Adrenal gland (tissue), 12 donors: ENCODE results near the gene MEX3A. TPM values are rescaled to one million over a fixed set of nuclear protein-coding genes. Genes with fewer than 3 reads are reported as not detected.
"Not testable (repeated sequence)": the region's sequence is repeated elsewhere in the genome, so short reads cannot be mapped to it uniquely, and the experiment has no call there.

Experiments used
- DNase-seq, 7 donors: peaks; one replicate each; pipeline ENCODE4 v3.0.0-alpha.2; 2019 to 2020
- H3K27ac ChIP-seq, 5 donors: fragments of 200-600 bp; sonication (generic) in 4 of 5; 1 replicate in 3 of 5; 2 replicates in 2 of 5; pipeline versions ENCODE4 v1.5.1 to v1.8.0; 2016 to 2020; ENCODE audit warnings: mild to moderate bottlenecking in 1 of 5
- H3K27me3 ChIP-seq: fragments of 200-600 bp; 2 replicates; pipeline ENCODE4 v1.8.0; 2021
- H3K36me3 ChIP-seq, 2 donors: fragments of 200-600 bp; replicated peaks in 1 of 2; 1 replicate in 1 of 2; 2 replicates in 1 of 2; pipeline versions ENCODE4 v1.5.1 to v1.8.0; 2018 to 2022
- H3K4me1 ChIP-seq, 2 donors: fragments of 200-600 bp; replicated peaks in 1 of 2; 1 replicate in 1 of 2; 2 replicates in 1 of 2; pipeline versions ENCODE4 v1.5.1 to v1.8.0; 2018 to 2021
- H3K4me3 ChIP-seq, 4 donors: fragments of 200-600 bp; sonication (generic) in 3 of 4; one replicate each; pipeline ENCODE4 v1.5.1; 2016 to 2018
- H3K9me3 ChIP-seq, 3 donors: fragments of 200-600 bp; sonication (generic) in 1 of 3; replicated peaks in 1 of 3; 1 replicate in 2 of 3; 2 replicates in 1 of 3; pipeline versions ENCODE4 v1.5.1 to v1.8.0; 2016 to 2021
- CTCF ChIP-seq, 6 experiments: fragments of 450-650 bp in 4 of 6; fragments of 200-600 bp in 2 of 6; sonication (generic) in 1 of 6; IDR thresholded peaks; 1 replicate in 5 of 6; 2 replicates in 1 of 6; pipeline versions ENCODE4 v1.5.1 to v1.8.0; 2016 to 2021; ENCODE audit warnings: antibody characterized with exemption in 6 of 6, mild to moderate bottlenecking in 2 of 6, moderate library complexity in 1 of 6
- POLR2A ChIP-seq, 2 donors: fragments of 450-650 bp; IDR thresholded peaks; one replicate each; pipeline ENCODE4 v1.6.1; 2017; ENCODE audit warnings: antibody characterized with exemption in 2 of 2, mild to moderate bottlenecking in 2 of 2, moderate library complexity in 1 of 2
- WGBS, 4 donors: extraction: QIAGEN DNeasy Blood & Tissue Kit in 2 of 4; methylation state at CpG; one replicate each; pipeline versions ENCODE4 v1.1.5 to v1.1.7; 2013 to 2017; 5-methylcytosine and 5-hydroxymethylcytosine counted together
- intact Hi-C, 2 donors: fragments of 100-400 bp; cut with DNase I; formaldehyde crosslinking; loops; one replicate each; pipeline versions ENCODE4 v1.14.1 to v1.15.0; 2022 to 2023
- polyA plus RNA-seq, 3 donors: library from polyadenylated mRNA; stranded (reverse); fragments of 200-250 nt in 2 of 3; fragments of 350-450 nt in 1 of 3; fragmentation: Illumina TruSeq in 1 of 3; extraction: RNeasy Lipid Tissue Mini Kit (QIAGEN cat#74804) in 1 of 3; gene quantifications; one replicate each; pipeline ENCODE4 v1.2.3, GENCODE V29; 2013 to 2014
- total RNA-seq, 9 donors: library from RNA; depleted of rRNA in 4 of 9; stranded (reverse); fragments of >200 nt in 4 of 9; fragments of 120-200 nt in 1 of 9; fragmentation: NEBNext Ultra II Directional in 1 of 9; extraction: Animal tissue kit (Norgen Biotek cat#: 25700) in 1 of 9; gene quantifications; one replicate each; pipeline versions ENCODE4 v1.1.0 to v1.2.4, GENCODE V29; 2013 to 2023
- donor health status: healthy with polysubstance abuse.
- donor health status: Bipolar disorder and iron deficiency.
- donor health status: DM: yes; HTN: yes; CAD: no.
- donor health status: DM: no; HTN: no; CAD: no.
- donor health status: DM: no; HTN: no; CAD: no.
- donor health status: DM: yes; HTN: yes; CAD: no.

MEX3A gene
- total and polyA plus RNA-seq, 12 donors: 0.09 to 2.4 (median 0.37) TPM

DNA sequence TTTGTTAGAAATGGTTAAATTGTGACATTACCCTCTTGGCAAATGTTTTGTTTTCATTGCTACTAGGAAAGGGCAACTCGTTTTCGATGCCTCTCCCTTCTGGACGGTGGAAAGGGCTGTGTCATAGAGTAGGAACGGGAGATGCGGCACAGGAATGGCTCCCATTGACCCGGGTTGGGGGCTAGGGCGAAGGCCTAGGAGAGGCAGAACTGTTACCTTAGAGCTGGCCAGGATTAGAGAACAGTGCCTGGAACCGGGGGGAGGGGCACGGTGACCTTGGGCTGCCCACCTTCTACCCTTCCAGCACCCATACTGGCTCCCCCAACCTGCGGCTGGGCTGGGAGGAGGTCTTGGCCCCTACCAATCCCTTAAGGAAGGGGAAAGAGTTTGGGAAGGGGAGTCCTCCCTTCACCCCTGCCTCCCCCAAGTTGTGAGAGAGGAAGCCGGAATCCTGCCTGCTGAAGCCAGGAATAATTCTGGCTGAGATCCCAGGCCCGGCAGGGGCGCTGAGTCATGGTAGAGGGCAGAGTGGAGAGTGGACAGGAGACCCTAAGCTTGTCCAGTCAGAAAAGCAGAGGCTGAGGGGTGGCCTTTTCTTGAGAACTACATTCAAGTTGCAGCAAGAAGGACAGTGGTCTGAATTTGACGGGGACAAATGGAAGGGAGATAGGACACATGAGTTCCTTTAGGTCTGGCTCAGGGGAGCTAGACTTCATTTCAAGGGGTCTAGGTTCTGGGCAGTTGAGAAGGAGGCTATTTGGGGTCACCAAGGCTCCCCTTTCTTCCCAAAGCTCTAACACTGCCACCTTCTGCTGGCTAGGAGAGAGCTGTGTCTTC is 40.5 kb upstream of the MEX3A start:
- intact Hi-C loops: no loop called here
- H3K9me3 ChIP-seq: no peaks in the 10 kb centered on the region
- 16 to 22% (median 19%) methylated on average over 13 to 14 of the region's 14 CpGs for WGBS, 4 donors
- peak; percentile 90 to 96 (median 93) for DNase-seq
- H3K4me1 ChIP-seq: peaks cover 96 to 99% of the 10 kb centered on the region in 2 donors
- H3K27me3 ChIP-seq: no peaks in the 10 kb centered on the region
- H3K36me3 ChIP-seq: no peaks in the 10 kb centered on the region
- peak overlapping the region in 2 of 4 donors; percentile 36 to 54 for H3K4me3 ChIP-seq
- TF ChIP-seq CTCF (IDR thresholded peaks at IDR 0.05) (no peak), POLR2A (IDR thresholded peaks at IDR 0.05) (peak; percentile 26 to 82)
- peak overlapping the region; percentile 92 to 99 (median 98) for H3K27ac ChIP-seq

GRCh38 chr1:156122086-156122485 is 39.8 kb upstream of the MEX3A start:
- TF ChIP-seq CTCF (IDR thresholded peaks at IDR 0.05) (no peak), POLR2A (IDR thresholded peaks at IDR 0.05) (no peak)
- intact Hi-C loops: no loop called here
- Histone ChIP-seq H3K27me3 (no peaks in the 10 kb centered on the region), H3K9me3 (no peaks in the 10 kb centered on the region), H3K4me1 (peaks cover 96 to 99% of the 10 kb centered on the region in 2 donors), H3K27ac (peak overlapping the region; percentile 92 to 99 (median 98)), H3K4me3 (peak overlapping the region in 2 of 4 donors; percentile 36 to 54), H3K36me3 (no peaks in the 10 kb centered on the region)
- WGBS, 4 donors: 27 to 34% (median 30%) methylated on average over 4 of the region's 4 CpGs
- peak in 1 of 7 donors; percentile 57 for DNase-seq

GRCh38 chr1:156121457-156121856 is 39.2 kb upstream of the MEX3A start:
- intact Hi-C loops: no loop called here

GRCh38 chr1:156121005-156121404 is 38.7 kb upstream of the MEX3A start:
- H3K27me3 ChIP-seq: not testable (repeated sequence)
- peak overlapping the region in 1 of 4 donors; percentile 54 for H3K4me3 ChIP-seq

More at GRCh38 chr1:156121457-156121856, 39.2 kb upstream of the MEX3A start:
- H3K27ac ChIP-seq: peak overlapping the region; percentile 92 to 99 (median 98)
- no peaks in the 10 kb centered on the region for H3K36me3 ChIP-seq
- WGBS, 4 donors: 74 to 82% (median 79%) methylated on average over 3 to 4 of the region's 4 CpGs
- H3K4me3 ChIP-seq: peak overlapping the region in 2 of 4 donors; percentile 36 to 54
- no peak for TF ChIP-seq CTCF (IDR thresholded peaks at IDR 0.05)
- no peak for TF ChIP-seq POLR2A (IDR thresholded peaks at IDR 0.05)
- H3K27me3 ChIP-seq: no peaks in the 10 kb centered on the region
- DNase-seq: no peak
- H3K9me3 ChIP-seq: no peaks in the 10 kb centered on the region
- H3K4me1 ChIP-seq: peaks cover 96 to 99% of the 10 kb centered on the region in 2 donors

More at GRCh38 chr1:156121005-156121404, 38.7 kb upstream of the MEX3A start:
- H3K36me3 ChIP-seq, H3K9me3 ChIP-seq, DNase-seq, intact Hi-C loops: not testable (repeated sequence)
- H3K4me1 ChIP-seq: peaks cover 94 to 96% of the 10 kb centered on the region in 2 donors
- H3K27ac ChIP-seq: peak overlapping the region; percentile 92 to 99 (median 98)
- WGBS, 4 donors: 21 to 47% (median 31%) methylated on average over 3 to 4 of the region's 4 CpGs
